WTC11 (cell line): Measurements from ENCODE around the gene CRYBG3. TPM values are rescaled to one million over a fixed set of nuclear protein-coding genes. Genes with fewer than 3 reads are reported as not detected.

ENCODE experiments used
- ATAC-seq: fragments of 200-7000 bp; cut with Tn5 transposase; 2 replicates; pipeline ENCODE4 v1.10.0; 2021; ENCODE audit warnings: mild to moderate bottlenecking, moderate library complexity
- CTCF ChIA-PET: fragments of 300-600 bp; sonication (Branson Sonifier 250); formaldehyde crosslinking; loops from one replicate; lab custom pipeline; 2021; ENCODE audit warnings: antibody characterized with exemption; lab: Charles Lee
- POLR2A ChIA-PET: fragments of 350-600 bp; sonication (Branson Sonifier 250); formaldehyde crosslinking; loops from one replicate; lab custom pipeline; 2021; ENCODE audit warnings: antibody characterized with exemption; lab: Charles Lee
- DNase-seq: peaks from one replicate; pipeline ENCODE4 v3.0.0; 2021; ENCODE audit warnings: low spot score
- H3K27ac Mint-ChIP-seq: 2 replicates; pipeline ENCODE4 v1.8.0; 2021; ENCODE audit warnings: mixed read lengths
- H3K27me3 Mint-ChIP-seq: 2 replicates; pipeline ENCODE4 v1.8.0; 2021; ENCODE audit warnings: low read depth, mild to moderate bottlenecking, moderate library complexity, mixed read lengths
- H3K36me3 Mint-ChIP-seq: 2 replicates; pipeline ENCODE4 v1.8.0; 2021; ENCODE audit warnings: mixed read lengths
- H3K4me1 Mint-ChIP-seq: 2 replicates; pipeline ENCODE4 v1.8.0; 2022; ENCODE audit warnings: mixed read lengths
- H3K4me3 Mint-ChIP-seq: 2 replicates; pipeline ENCODE4 v1.8.0; 2021; ENCODE audit warnings: mild to moderate bottlenecking, moderate library complexity, mixed read lengths
- H3K9me3 Mint-ChIP-seq: 2 replicates; pipeline ENCODE4 v1.8.0; 2021; ENCODE audit warnings: mixed read lengths
- AR ChIP-seq: fragments of 250-450 bp; sonication (Bioruptor Pico); IDR thresholded peaks from 2 replicates; pipeline ENCODE4 v1.9.0; 2021; ENCODE audit warnings: mild to moderate bottlenecking
- ATF1 ChIP-seq: sonication (generic); formaldehyde crosslinking; IDR thresholded peaks from 2 replicates; pipeline ENCODE4 v1.8.1; 2023; ENCODE audit warnings: mild to moderate bottlenecking, moderate library complexity, missing genetic modification reagents
- ATF2 ChIP-seq: sonication (generic); formaldehyde crosslinking; IDR thresholded peaks from 2 replicates; pipeline ENCODE4 v1.8.1; 2022; ENCODE audit warnings: low read depth, missing genetic modification reagents, borderline replicate concordance
- CREM ChIP-seq: sonication (generic); formaldehyde crosslinking; IDR thresholded peaks from 2 replicates; pipeline ENCODE4 v1.8.1; 2022; ENCODE audit warnings: mild to moderate bottlenecking, missing genetic modification reagents, moderate library complexity
- E2F4 ChIP-seq: sonication (generic); formaldehyde crosslinking; IDR thresholded peaks from 2 replicates; pipeline ENCODE4 v1.8.1; 2022; ENCODE audit warnings: low read depth, mild to moderate bottlenecking, moderate library complexity, missing genetic modification reagents, borderline replicate concordance
- E2F5 ChIP-seq: sonication (generic); formaldehyde crosslinking; IDR thresholded peaks from 2 replicates; pipeline ENCODE4 v1.8.1; 2022; ENCODE audit warnings: mild to moderate bottlenecking, moderate library complexity, missing genetic modification reagents
- ELF4 ChIP-seq: sonication (generic); formaldehyde crosslinking; IDR thresholded peaks from 2 replicates; pipeline ENCODE4 v1.8.1; 2022; ENCODE audit warnings: low read depth, mild to moderate bottlenecking, moderate library complexity, missing genetic modification reagents
- ERG ChIP-seq: fragments of 250-450 bp; sonication (Bioruptor Pico); IDR thresholded peaks from 2 replicates; pipeline ENCODE4 v1.8.0; 2021; ENCODE audit warnings: mild to moderate bottlenecking
- HMGXB4 ChIP-seq: sonication (generic); formaldehyde crosslinking; IDR thresholded peaks from 2 replicates; pipeline ENCODE4 v1.8.1; 2023; ENCODE audit warnings: mild to moderate bottlenecking, moderate library complexity, missing genetic modification reagents
- MXD4 ChIP-seq: fragments of 250-450 bp; sonication (Bioruptor Pico); IDR thresholded peaks from 2 replicates; pipeline ENCODE4 v1.8.0; 2021; ENCODE audit warnings: mild to moderate bottlenecking, moderate library complexity, borderline replicate concordance
- NR2C2 ChIP-seq: sonication (generic); formaldehyde crosslinking; IDR thresholded peaks from 2 replicates; pipeline ENCODE4 v1.8.0; 2022; ENCODE audit warnings: mild to moderate bottlenecking, missing genetic modification reagents
- ZNF281 ChIP-seq: sonication (generic); formaldehyde crosslinking; IDR thresholded peaks from 2 replicates; pipeline ENCODE4 v1.8.0; 2023; ENCODE audit warnings: mild to moderate bottlenecking, missing genetic modification reagents
- ZNF671 ChIP-seq: fragments of 250-450 bp; sonication (Bioruptor Pico); IDR thresholded peaks from 2 replicates; pipeline ENCODE4 v1.8.0; 2021; ENCODE audit warnings: mild to moderate bottlenecking
- ZSCAN18 ChIP-seq: fragments of 250-450 bp; sonication (Bioruptor Pico); IDR thresholded peaks from 2 replicates; pipeline ENCODE4 v2.1.2; 2022; ENCODE audit warnings: mild to moderate bottlenecking, moderate library complexity
- total RNA-seq: library from RNA; stranded (reverse); gene quantifications from 3 replicates; pipeline ENCODE4 v1.2.3, GENCODE V29; 2021

Gene CRYBG3
- total RNA-seq, 1 experiment from 2014 or later = 13.6 TPM

GRCh38 chr3:97825101-97825500 lies 3.3 kb downstream of the CRYBG3 start:
- H3K4me1 Mint-ChIP-seq = peaks cover 44% of the 10 kb centered on the region
- no peak for TF ChIP-seq ELF4 (CRISPR knock-in tag)
- no peak for TF ChIP-seq E2F5 (CRISPR knock-in tag)
- TF ChIP-seq, all 79 proteins: peak for 0
- no peaks in the 10 kb centered on the region for H3K36me3 Mint-ChIP-seq
- H3K27me3 Mint-ChIP-seq = peaks cover 26% of the 10 kb centered on the region
- POLR2A ChIA-PET = no interaction called here
- no peak overlapping the region for H3K27ac Mint-ChIP-seq
- no peaks in the 10 kb centered on the region for H3K9me3 Mint-ChIP-seq
- ATAC-seq (no peak), DNase-seq (no peak)
- H3K4me3 Mint-ChIP-seq = no peak overlapping the region
- CTCF ChIA-PET = no interaction called here

- Mint-ChIP-seq H3K27ac (no peak overlapping the region), H3K9me3 (peaks cover 6% of the 10 kb centered on the region), H3K4me3 (no peak overlapping the region), H3K36me3 (peaks cover 7% of the 10 kb centered on the region), H3K27me3 (peaks cover 7% of the 10 kb centered on the region), H3K4me1 (peaks cover 35% of the 10 kb centered on the region)
- no peak for DNase-seq
- no peak for ATAC-seq
- POLR2A ChIA-PET = no interaction called here
- CTCF ChIA-PET = no interaction called here
- TF ChIP-seq NR2C2 (CRISPR knock-in tag) = no peak
- no peak for TF ChIP-seq ERG (CRISPR knock-in tag)
- TF ChIP-seq ATF2 (CRISPR knock-in tag) = no peak
- TF ChIP-seq E2F4 (CRISPR knock-in tag) = no peak
- TF ChIP-seq ZNF281 (CRISPR knock-in tag) = no peak
- no peak for TF ChIP-seq CREM (CRISPR knock-in tag)
- no peak for TF ChIP-seq HMGXB4 (CRISPR knock-in tag)
- no peak for TF ChIP-seq ZSCAN18 (CRISPR knock-in tag)
- TF ChIP-seq ATF1 (CRISPR knock-in tag) = no peak
- no peak for TF ChIP-seq AR
- TF ChIP-seq ZNF671 = no peak
- TF ChIP-seq MXD4 (CRISPR knock-in tag) = no peak
Observed at GRCh38 chr3:97827741-97828471, 6.1 kb downstream of the CRYBG3 start.
